ENCODE measurements around the gene ITSN2. TPM values are rescaled to one million over a fixed set of nuclear protein-coding genes. Genes with fewer than 3 reads are reported as not detected.
A peak's percentile ranks its signal among the peaks of the same experiment; 100 is the strongest.

ITSN2 gene
- total RNA-seq, 2 experiments from 2014 or later = 86.8 to 91.3 TPM

DNA sequence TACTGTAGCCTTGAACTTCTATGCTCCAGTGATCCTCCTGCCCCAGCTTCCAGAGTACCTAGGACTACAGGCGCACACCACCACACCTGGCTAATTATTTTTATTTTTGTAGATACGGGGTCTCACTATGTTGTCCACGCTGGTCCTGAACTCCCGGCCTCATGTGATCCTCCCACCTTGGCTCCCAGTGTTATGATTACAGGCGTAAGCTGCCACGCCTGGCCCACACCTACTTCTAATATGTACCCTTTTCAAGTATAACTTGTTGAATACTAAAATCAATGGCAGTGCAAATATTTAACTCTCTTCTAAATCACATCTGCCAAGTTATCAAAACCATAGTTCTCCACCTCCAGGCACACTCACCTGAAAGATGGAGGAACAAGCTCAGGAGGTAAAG is 58.7 kb downstream of the ITSN2 start:
- H3K4me1 Mint-ChIP-seq = peaks cover 1% of the 10 kb centered on the region
- DNase-seq (no peak), ATAC-seq (ENCODE audit: low read depth) (no peak)
- H3K36me3 Mint-ChIP-seq = peaks cover 37% of the 10 kb centered on the region
- H3K9me3 Mint-ChIP-seq = no peaks in the 10 kb centered on the region
- POLR2A ChIA-PET = no interaction called here
- no peak overlapping the region for H3K4me3 Mint-ChIP-seq
- H3K27ac Mint-ChIP-seq = no peak overlapping the region
- no peaks in the 10 kb centered on the region for H3K27me3 Mint-ChIP-seq

DNA sequence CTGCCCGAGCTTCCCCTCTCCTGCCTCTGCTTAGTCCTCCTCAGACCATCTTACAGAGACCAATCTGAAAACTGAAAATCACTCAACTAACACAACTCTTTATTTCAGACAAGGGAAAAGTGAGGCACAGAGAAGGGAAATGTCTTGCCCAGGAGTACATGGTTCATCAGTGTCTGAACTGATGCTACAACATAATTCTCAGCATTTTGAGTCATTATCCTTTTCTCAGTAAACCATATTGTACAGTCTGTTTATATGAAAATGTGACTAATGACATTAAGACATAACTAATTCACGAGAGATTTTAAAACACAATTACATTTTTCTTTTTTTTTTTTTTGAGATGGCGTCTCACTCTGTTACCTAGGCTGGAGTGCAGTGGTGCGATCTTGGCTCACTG is 62.7 kb downstream of the ITSN2 start:
- H3K9me3 Mint-ChIP-seq = no peaks in the 10 kb centered on the region
- POLR2A ChIA-PET = interaction anchor here (0.7 kb wide), 1 partner anchor 135 kb away, joined by 4 read pairs; no protein-coding TSS in a partner anchor
- peaks cover 55% of the 10 kb centered on the region for H3K36me3 Mint-ChIP-seq
- H3K27me3 Mint-ChIP-seq = no peaks in the 10 kb centered on the region
- H3K4me3 Mint-ChIP-seq = no peak overlapping the region
- peaks cover 1% of the 10 kb centered on the region for H3K4me1 Mint-ChIP-seq
- DNase-seq (no peak), ATAC-seq (ENCODE audit: low read depth) (no peak)
- no peak overlapping the region for H3K27ac Mint-ChIP-seq

DNA sequence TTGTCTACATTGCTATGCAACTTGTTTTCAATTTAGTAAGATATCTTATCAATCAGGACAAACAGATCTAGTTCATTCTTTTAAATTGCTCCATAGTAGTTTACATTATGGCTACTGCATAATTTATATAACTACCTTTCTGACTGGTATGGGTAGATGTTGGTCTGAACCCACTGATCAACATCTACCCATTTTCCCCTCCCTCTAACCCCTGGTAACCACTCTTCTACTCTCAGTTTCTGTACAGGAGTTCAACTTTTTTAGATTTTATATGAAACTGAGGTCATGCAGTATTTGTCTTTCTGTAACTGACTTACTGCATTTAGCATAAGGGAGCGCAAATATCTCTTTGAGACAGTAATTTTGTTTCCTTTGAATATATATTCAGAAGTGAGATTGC is 73.2 kb downstream of the ITSN2 start:
- Mint-ChIP-seq H3K36me3 (peaks cover 18% of the 10 kb centered on the region), H3K9me3 (no peaks in the 10 kb centered on the region), H3K27me3 (no peaks in the 10 kb centered on the region), H3K4me3 (no peak overlapping the region), H3K27ac (no peak overlapping the region), H3K4me1 (peaks cover 9% of the 10 kb centered on the region)
- ATAC-seq (ENCODE audit: low read depth) = peak; percentile 42
- POLR2A ChIA-PET = no interaction called here
- DNase-seq = no peak

DNA sequence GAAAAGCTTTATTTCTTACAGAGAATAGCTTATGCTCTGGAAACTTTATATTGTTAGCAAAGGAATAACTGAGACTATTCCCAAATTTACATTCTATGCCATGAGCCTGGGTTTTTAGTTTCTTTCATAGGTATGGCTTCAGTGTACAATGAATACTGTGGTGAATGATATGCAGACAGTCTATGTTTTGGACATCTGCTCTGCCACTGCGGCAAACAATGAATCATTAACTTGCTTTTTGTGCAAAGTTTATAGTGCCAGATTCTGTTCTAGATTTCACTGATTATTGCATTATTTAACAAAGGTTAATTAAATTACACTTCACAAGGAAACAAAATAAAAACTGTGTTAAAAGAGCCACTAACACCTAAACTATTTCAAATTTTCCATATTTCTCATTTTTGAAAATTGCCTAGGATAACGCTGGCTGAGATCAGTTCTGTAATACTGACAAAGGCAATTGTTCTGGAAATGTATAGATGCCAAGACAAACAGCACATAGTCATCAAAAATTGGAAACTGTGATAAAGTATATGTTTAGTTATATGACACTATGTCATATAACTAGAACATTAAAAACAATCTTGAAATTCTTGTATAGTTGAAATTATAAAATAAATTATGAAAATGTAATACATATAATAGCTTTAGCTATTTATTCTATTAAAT is 74.7 kb downstream of the ITSN2 start:
- H3K9me3 Mint-ChIP-seq = no peaks in the 10 kb centered on the region
- peaks cover 9% of the 10 kb centered on the region for H3K4me1 Mint-ChIP-seq
- DNase-seq (no peak), ATAC-seq (ENCODE audit: low read depth) (no peak)
- peaks cover 14% of the 10 kb centered on the region for H3K36me3 Mint-ChIP-seq
- H3K4me3 Mint-ChIP-seq = no peak overlapping the region
- H3K27me3 Mint-ChIP-seq = no peaks in the 10 kb centered on the region
- POLR2A ChIA-PET = no interaction called here
- no peak overlapping the region for H3K27ac Mint-ChIP-seq

DNA sequence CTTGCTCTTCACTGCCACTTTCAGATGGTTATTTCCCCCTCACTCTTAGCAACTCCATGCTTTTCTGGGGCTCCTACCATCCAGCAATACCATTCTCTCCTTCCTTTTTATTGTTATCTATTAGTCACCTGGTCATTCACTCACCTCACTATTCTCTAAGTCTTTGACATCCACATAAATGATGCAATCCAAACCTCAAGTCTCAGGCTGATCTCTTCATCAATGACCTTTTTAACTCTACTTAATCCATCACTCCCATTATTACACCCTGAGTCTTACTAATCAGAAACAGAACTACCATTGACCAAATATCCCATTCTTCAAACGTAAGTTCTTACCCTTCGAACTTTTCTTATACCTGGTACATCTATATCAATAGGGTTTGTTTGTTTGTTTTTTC is 79.7 kb downstream of the ITSN2 start:
- ATAC-seq (ENCODE audit: low read depth) (no peak), DNase-seq (no peak)
- peaks cover 10% of the 10 kb centered on the region for H3K36me3 Mint-ChIP-seq
- no peaks in the 10 kb centered on the region for H3K4me1 Mint-ChIP-seq
- H3K4me3 Mint-ChIP-seq = no peak overlapping the region
- H3K27me3 Mint-ChIP-seq = no peaks in the 10 kb centered on the region
- no peak overlapping the region for H3K27ac Mint-ChIP-seq
- POLR2A ChIA-PET = no interaction called here
- no peaks in the 10 kb centered on the region for H3K9me3 Mint-ChIP-seq

- H3K4me1 Mint-ChIP-seq = no peaks in the 10 kb centered on the region
- no peaks in the 10 kb centered on the region for H3K9me3 Mint-ChIP-seq
- H3K36me3 Mint-ChIP-seq = peaks cover 12% of the 10 kb centered on the region
These were observed 80.2 kb downstream of the ITSN2 start for GRCh38 chr2:24280161-24280560.

GRCh38 chr2:24276349-24276899 is 83.9 kb downstream of the ITSN2 start:
- H3K4me3 Mint-ChIP-seq = no peak overlapping the region
- H3K27ac Mint-ChIP-seq = no peak overlapping the region
- POLR2A ChIA-PET = no interaction called here
- ATAC-seq (ENCODE audit: low read depth) (no peak), DNase-seq (no peak)
- H3K27me3 Mint-ChIP-seq = no peaks in the 10 kb centered on the region
- H3K36me3 Mint-ChIP-seq = peaks cover 14% of the 10 kb centered on the region
- no peaks in the 10 kb centered on the region for H3K9me3 Mint-ChIP-seq
- no peaks in the 10 kb centered on the region for H3K4me1 Mint-ChIP-seq

More at GRCh38 chr2:24280161-24280560, 80.2 kb downstream of the ITSN2 start:
- DNase-seq (no peak), ATAC-seq (ENCODE audit: low read depth) (no peak)
- Mint-ChIP-seq H3K27ac (no peak overlapping the region), H3K4me3 (no peak overlapping the region), H3K27me3 (no peaks in the 10 kb centered on the region)
- POLR2A ChIA-PET = no interaction called here

- no peak overlapping the region for H3K4me3 Mint-ChIP-seq
- no peaks in the 10 kb centered on the region for H3K9me3 Mint-ChIP-seq
- POLR2A ChIA-PET = no interaction called here
- H3K4me1 Mint-ChIP-seq = no peaks in the 10 kb centered on the region
- DNase-seq (no peak), ATAC-seq (ENCODE audit: low read depth) (no peak)
- H3K27ac Mint-ChIP-seq = no peak overlapping the region
- H3K27me3 Mint-ChIP-seq = no peaks in the 10 kb centered on the region
- H3K36me3 Mint-ChIP-seq = peaks cover 20% of the 10 kb centered on the region
These were observed 85.5 kb downstream of the ITSN2 start for GRCh38 chr2:24274809-24275208.

GRCh38 chr2:24273598-24273997 is 86.7 kb downstream of the ITSN2 start:
- no peak overlapping the region for H3K27ac Mint-ChIP-seq
- no peak for ATAC-seq (ENCODE audit: low read depth)
- H3K27me3 Mint-ChIP-seq = no peaks in the 10 kb centered on the region
- no peaks in the 10 kb centered on the region for H3K4me1 Mint-ChIP-seq
- POLR2A ChIA-PET = no interaction called here
- H3K9me3 Mint-ChIP-seq = no peaks in the 10 kb centered on the region
- no peak for DNase-seq
- peaks cover 22% of the 10 kb centered on the region for H3K36me3 Mint-ChIP-seq
- no peak overlapping the region for H3K4me3 Mint-ChIP-seq

- no peak for DNase-seq
- no peak overlapping the region for H3K27ac Mint-ChIP-seq
- H3K4me1 Mint-ChIP-seq = no peaks in the 10 kb centered on the region
- peaks cover 22% of the 10 kb centered on the region for H3K36me3 Mint-ChIP-seq
- no peaks in the 10 kb centered on the region for H3K9me3 Mint-ChIP-seq
- ATAC-seq (ENCODE audit: low read depth) = no peak
- H3K4me3 Mint-ChIP-seq = no peak overlapping the region
- no peaks in the 10 kb centered on the region for H3K27me3 Mint-ChIP-seq
- POLR2A ChIA-PET = no interaction called here
These were observed 87.4 kb downstream of the ITSN2 start for GRCh38 chr2:24272907-24273306.

DNA sequence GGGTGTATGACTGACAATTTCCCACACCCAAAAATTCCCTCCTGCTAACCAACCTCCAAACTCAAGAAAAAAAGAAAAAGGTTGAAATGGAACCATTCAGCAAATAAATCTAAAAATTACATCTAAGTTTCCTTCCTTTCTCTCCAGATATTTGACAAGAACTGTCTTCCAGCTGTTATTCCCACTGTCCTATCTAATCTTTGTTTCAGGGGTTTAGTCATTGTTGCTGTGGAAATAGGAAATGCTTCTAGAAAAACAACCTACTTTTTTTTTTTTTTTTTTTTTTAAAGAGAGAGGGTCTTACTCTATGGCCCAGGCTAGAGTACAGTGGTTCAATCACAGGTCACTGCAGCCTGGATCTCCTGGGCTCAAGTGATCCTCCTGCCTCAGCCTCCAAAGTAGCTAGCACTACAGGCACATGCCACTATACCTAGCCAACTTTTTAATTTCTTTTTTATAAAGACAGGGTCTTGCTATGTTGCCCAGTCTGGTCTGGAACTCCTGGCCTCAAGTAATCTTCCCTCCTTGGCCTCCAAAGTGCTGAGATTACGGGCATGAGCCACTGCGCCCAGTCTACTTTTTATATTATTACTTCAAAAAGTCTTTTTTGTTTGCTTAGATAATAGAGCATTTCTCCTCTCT is 88.1 kb downstream of the ITSN2 start:
- Mint-ChIP-seq H3K36me3 (peaks cover 22% of the 10 kb centered on the region), H3K4me1 (no peaks in the 10 kb centered on the region), H3K4me3 (no peak overlapping the region), H3K9me3 (no peaks in the 10 kb centered on the region), H3K27me3 (no peaks in the 10 kb centered on the region), H3K27ac (no peak overlapping the region)
- POLR2A ChIA-PET = no interaction called here
- DNase-seq = no peak
- ATAC-seq (ENCODE audit: low read depth) = no peak

GRCh38 chr2:24269265-24269664 is 91.1 kb downstream of the ITSN2 start:
- ATAC-seq (ENCODE audit: low read depth) = no peak
- POLR2A ChIA-PET = no interaction called here

DNA sequence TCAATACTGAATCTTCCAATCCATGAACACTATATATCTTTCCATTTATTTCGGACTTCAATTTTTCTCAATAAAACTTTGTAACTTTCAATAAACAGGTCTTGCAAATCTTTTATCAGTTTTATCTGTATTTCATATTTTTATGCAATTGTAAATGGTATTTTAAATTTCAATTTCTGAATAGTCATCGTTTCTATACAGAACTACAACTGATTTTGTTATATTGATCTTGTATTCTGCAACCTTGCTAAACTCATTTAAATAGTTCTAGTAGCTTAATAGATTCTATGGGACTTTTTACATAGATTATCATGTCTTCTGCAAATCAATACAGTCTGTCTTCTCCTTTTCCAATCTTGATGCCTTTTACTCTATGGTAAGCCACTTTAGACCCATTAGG is 95.1 kb downstream of the ITSN2 start:
- DNase-seq (no peak), ATAC-seq (ENCODE audit: low read depth) (no peak)
- H3K4me1 Mint-ChIP-seq = peaks cover 7% of the 10 kb centered on the region
- no peak overlapping the region for H3K4me3 Mint-ChIP-seq
- H3K27ac Mint-ChIP-seq = no peak overlapping the region
- POLR2A ChIA-PET = no interaction called here
- no peaks in the 10 kb centered on the region for H3K9me3 Mint-ChIP-seq
- H3K36me3 Mint-ChIP-seq = peaks cover 23% of the 10 kb centered on the region
- H3K27me3 Mint-ChIP-seq = no peaks in the 10 kb centered on the region

More at GRCh38 chr2:24269265-24269664, 91.1 kb downstream of the ITSN2 start:
- Mint-ChIP-seq H3K27me3 (no peaks in the 10 kb centered on the region), H3K36me3 (peaks cover 22% of the 10 kb centered on the region), H3K27ac (peak overlapping the region; percentile 42), H3K9me3 (no peaks in the 10 kb centered on the region), H3K4me3 (no peak overlapping the region), H3K4me1 (no peaks in the 10 kb centered on the region)
- no peak for DNase-seq

DNA sequence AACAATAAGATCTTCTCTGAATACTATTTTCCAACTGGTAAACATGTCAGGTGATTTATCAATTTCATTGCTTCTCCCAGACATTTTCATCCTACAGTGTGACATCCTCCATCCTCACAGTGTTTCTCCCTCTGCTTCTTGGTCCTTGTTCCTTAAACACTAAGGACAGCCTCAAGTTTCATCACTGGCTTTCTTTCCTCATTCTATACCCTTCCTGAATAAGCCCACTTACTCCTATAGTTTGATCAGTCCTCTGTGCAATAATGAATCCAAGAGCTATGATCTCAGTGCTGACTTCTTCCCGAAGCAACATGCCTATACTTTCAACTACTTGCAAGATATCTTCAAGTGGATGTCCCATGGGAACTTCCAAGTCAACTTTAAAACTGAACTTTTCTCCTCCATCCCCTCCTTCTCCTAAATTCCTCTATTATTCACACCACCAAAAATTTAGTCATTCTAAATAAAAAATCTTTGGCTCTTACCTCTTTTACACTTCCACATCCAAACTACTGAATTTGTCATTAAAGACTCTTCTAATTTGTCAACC is 97.8 kb downstream of the ITSN2 start:
- POLR2A ChIA-PET = no interaction called here
- no peak overlapping the region for H3K4me3 Mint-ChIP-seq
- H3K36me3 Mint-ChIP-seq = peaks cover 18% of the 10 kb centered on the region
- peaks cover 7% of the 10 kb centered on the region for H3K4me1 Mint-ChIP-seq
- DNase-seq (no peak), ATAC-seq (ENCODE audit: low read depth) (no peak)
- no peak overlapping the region for H3K27ac Mint-ChIP-seq
- H3K27me3 Mint-ChIP-seq = no peaks in the 10 kb centered on the region
- no peaks in the 10 kb centered on the region for H3K9me3 Mint-ChIP-seq
